GM18517 (cell line): ENCODE results near the gene SPATA20.

Experiments used
- ATAC-seq: cut with Tn5 transposase; IDR thresholded peaks from one replicate; pipeline ENCODE4 v1.9.1; 2021; ENCODE audit warnings: mild to moderate bottlenecking, moderate library complexity; ENCODE audit not compliant: unreplicated experiment

SPATA20 gene

GRCh38 chr17:50538549-50539410 is 8.2 kb upstream of the SPATA20 start:
- no peak for ATAC-seq

- ATAC-seq = no peak
These were observed 7.0 kb upstream of the SPATA20 start for GRCh38 chr17:50539762-50540559.

DNA sequence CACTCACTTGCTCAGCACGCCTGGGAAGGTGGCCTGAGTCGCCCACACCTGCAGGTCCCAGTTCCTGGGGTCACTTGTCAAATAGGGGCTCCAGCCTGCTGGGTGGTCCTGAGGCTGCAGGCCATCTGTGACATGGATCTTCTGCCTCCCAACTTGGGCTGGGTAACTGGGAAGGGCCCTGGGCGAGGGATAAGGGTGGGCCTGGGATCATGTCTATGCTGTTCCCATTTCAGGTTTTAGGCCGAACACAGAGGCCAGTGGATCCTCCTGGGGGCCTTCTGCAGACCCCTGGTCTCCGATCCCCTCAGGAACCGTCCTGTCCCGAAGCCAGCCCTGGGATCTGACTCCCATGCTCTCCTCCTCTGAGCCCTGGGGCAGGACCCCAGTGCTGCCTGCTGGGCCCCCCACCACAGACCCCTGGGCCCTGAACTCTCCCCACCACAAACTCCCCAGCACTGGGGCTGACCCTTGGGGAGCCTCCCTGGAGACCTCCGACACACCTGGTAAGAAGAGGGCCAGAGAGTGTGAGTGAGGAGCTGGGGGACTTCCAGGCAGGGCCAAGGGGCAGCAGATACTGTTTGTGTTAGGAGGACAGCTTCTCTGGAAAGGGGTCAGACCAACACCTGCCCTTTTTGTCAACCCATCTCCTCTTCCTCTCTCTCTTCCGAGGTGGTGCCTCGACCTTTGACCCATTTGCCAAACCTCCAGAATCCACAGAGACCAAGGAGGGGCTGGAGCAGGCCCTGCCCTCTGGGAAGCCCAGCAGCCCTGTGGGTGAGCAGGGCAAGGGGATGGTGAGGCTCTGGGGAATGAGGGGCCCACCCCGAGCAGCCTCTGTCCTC is 6.2 kb upstream of the SPATA20 start:
- ATAC-seq = no peak

- ATAC-seq = no peak
These were observed 5.6 kb upstream of the SPATA20 start for GRCh38 chr17:50541402-50541715.

DNA sequence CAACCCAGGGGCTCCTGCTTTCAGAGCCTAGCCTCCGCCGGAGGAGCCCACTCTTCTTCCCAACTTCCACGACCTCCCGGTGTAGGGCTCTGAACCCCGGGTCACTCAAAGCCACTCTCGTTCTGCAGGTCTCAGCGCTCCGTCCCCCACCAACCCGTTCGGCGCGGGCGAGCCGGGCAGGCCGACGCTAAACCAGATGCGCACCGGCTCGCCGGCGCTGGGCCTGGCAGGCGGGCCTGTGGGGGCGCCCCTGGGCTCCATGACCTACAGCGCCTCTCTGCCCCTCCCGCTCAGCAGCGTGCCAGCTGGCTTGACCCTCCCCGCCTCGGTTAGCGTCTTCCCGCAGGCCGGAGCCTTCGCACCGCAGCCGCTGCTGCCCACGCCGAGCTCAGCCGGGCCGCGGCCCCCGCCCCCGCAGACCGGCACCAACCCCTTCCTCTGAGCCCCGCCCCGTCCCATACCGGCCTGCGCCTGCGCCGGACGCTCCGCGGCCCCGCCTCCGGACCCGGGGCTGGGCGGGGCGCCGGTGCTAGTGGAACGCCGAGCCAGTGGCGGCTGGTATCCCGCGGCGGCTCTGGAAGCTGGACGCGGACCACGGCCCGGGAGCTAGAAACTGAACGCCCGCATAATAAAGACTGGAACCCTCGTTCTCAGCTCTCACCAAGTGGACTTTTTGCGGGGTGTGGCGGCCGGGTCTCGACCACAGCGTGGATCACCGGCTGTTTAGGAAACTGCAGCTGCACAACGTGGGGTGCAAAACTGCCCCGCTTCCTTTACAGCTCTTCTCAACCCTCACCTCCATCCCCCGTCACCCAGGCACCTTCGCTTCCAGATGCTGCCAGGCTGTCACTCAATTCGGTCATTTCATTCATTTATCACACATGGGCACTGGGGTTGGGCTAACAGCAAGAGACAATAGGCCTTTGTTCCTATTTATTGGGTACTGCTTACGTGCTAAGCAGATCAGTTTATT is 5.0 kb upstream of the SPATA20 start:
- peak; percentile 66 for ATAC-seq

DNA sequence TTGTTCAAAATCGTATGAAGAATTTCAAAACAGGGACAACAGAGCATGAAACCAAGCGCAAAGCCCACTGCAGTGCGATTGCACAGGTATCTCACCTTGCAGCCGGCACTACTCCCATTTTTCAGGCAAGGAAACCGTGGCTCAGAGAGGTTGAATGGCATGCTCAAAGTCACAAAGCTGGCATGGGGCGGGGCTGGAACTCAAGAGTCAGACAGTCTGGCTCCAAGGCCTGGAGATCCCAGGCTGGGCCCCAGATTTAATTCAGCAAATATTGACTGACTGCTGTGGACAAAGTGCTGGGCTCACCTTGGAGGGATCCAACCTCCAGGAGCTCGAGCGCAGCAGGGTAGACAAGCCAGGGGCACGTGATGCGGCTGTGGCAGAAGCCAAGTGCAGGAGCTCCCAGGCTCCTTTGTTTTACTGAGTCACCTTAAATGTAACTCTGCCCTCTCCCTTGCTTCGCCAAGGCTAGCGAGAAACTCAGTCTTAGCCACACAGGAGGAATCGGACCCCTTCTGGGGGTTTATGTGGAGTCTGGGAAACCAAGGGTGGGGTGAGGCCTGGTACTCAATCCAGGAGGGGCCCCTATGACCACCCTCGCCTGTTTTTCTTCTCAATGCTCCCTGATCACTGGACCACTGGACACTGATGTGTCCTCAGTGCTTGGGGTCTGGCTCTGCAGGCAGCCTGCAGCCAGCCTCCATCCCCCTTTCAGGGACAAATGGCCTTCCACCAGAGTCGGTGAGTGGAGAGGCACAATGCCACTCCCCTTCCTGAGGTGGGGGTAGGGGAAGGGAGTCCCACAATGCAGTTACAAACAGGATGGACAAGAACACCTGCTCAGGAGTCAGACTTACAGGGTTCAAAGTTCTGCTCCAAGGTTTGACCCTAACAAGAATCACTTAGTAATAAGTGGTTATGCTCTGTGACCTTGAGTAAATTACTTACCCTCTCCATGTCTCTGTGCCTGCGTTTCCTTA is 3.9 kb upstream of the SPATA20 start:
- ATAC-seq = no peak

DNA sequence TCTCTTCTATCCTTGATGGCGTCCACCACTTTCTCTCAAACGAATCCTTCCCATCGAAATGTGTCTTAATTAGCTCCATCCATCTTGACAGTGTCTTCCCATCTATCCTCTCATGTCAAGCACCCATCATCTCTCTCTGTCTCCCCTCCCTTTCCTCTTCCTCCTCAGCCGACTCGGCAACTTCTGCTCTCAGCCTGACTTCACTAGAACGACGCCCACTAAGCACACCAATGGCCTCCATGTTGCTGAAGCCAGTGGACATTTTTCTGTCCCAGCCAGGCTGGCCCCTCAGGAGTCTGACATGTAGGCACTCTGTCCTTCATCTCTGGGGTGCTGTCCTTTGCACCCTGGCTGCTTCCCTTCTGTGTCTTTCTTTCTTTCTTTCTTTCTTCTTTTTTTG is 2.5 kb upstream of the SPATA20 start:
- no peak for ATAC-seq

DNA sequence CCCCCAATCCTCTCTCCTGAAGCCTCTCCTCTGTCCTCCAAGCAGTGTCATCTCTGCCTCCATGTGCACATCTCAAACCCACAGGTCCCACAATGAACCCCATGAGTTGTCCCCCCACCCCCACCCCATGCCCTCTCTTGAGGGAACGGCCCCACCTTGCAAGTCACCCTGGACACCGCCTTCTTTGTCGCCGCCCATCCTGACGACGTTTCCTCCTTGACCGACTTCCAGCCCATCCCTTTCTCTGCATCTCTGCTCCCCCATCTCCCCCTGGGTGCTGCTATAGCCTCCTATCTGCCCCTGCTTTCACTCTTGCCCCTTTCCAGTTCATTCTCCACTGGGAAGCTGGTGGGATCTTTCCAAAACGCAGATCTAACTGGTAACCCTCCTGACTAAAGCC is 1.7 kb upstream of the SPATA20 start:
- ATAC-seq = no peak

GRCh38 chr17:50546701-50547034 is 306 bp upstream of the SPATA20 start:
- ATAC-seq = no peak

DNA sequence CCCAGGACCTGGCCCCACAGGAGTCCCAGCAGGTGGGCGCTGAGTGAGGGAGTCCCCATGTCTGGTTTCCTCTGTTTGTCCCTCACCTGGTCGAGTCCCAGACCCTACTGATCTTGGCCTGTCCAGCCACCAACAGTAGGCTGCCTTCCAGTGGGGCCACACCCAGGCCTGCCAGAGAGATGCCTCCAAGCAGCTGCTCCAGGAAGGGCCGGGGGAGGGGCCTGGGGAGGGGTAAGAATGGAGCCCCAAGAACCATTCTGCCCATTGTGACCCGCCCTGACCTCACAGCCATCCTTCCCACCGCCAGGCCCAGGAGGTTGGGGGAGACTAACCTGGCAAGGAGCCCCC is 736 bp downstream of the SPATA20 start:
- ATAC-seq = no peak

GRCh38 chr17:50548831-50549230 is 1.9 kb downstream of the SPATA20 start:
- no peak for ATAC-seq

GRCh38 chr17:50549256-50549941 is 2.4 kb downstream of the SPATA20 start:
- ATAC-seq = no peak

- ATAC-seq = no peak
These were observed 3.0 kb downstream of the SPATA20 start for GRCh38 chr17:50549969-50550368.

DNA sequence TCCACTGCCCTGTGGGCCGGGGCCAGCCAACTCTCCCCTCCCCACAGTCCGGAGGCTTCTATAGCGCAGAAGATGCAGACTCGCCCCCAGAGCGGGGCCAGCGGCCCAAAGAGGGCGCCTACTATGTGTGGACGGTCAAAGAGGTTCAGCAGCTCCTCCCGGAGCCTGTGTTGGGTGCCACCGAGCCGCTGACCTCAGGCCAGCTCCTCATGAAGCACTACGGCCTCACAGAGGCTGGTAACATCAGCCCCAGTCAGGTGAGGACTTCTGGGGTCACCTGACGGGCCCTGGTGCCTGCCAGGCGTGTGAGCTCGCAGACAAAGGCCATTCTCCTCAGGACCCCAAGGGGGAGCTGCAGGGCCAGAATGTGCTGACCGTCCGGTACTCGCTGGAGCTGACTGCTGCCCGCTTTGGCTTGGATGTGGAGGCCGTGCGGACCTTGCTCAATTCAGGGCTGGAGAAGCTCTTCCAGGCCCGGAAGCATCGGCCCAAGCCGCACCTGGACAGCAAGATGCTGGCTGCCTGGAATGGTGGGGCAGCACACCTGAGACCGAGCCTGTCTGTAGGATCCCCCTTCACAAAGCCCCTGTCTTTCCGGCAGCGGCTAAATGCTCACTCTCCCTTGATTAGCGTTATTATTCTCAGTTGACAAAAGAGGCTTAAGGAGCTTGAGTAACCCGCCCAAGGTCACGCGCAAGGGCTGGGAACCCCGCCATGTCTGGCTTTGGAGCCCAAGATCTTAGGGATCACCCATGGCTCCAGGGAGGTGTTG is 3.9 kb downstream of the SPATA20 start:
- ATAC-seq = no peak

DNA sequence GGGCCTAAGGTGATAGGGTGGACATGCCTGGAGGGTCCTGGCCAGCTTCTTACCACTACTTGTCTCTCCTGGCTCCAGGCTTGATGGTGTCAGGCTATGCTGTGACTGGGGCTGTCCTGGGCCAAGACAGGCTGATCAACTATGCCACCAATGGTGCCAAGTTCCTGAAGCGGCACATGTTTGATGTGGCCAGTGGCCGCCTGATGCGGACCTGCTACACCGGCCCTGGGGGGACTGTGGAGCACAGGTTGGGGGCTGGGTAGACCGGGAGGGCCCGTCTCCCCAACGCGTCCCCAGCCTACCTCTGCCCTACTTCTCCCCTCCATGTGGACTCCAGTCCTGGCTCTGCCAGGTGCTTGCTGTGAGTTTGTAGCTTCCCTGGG is 4.5 kb downstream of the SPATA20 start:
- no peak for ATAC-seq

- ATAC-seq = no peak
These were observed 4.9 kb downstream of the SPATA20 start for GRCh38 chr17:50551884-50552283.

GRCh38 chr17:50554201-50554600 is 7.2 kb downstream of the SPATA20 start:
- no peak for ATAC-seq

DNA sequence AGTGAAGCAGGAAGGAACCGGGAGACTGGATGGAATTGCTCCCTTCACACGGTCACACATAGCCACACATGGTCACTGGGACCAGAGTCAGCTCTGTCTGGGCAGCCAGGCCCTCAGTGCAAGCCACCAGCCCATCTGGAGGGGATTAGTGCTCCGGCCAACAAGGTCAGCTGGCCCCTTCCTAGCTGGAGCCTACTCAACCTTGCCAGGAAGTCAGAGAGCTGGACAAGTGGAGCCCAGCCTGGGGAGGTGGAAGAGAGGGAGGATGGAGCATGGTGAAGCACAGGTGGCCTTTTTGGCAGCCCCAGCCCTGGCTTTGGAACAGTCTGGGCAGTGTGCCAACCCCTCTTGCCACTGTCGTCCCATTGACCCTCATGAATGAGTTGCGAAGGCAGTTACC is 9.8 kb downstream of the SPATA20 start:
- no peak for ATAC-seq
